A673 (cell line): Measurements from ENCODE around the gene CCM2L. TPM values are rescaled to one million over a fixed set of nuclear protein-coding genes. Genes with fewer than 3 reads are reported as not detected.

Experiments
- BruUV-seq: library from RNA; stranded (reverse); fragments of 400-500 nt; replicated peaks from 2 replicates; lab custom pipeline; 2021; lab: Mats Ljungman, UMichigan
- CTCF ChIA-PET: fragments of 300-600 bp; sonication (Branson Sonifier 250); formaldehyde crosslinking; loops from one replicate; lab custom pipeline; 2022; ENCODE audit warnings: antibody characterized with exemption; lab: Charles Lee
- POLR2A ChIA-PET: fragments of 300-600 bp; sonication (Branson Sonifier 250); formaldehyde crosslinking; loops from one replicate; lab custom pipeline; 2022; ENCODE audit warnings: antibody characterized with exemption; ENCODE audit not compliant: low non-redundant PET; lab: Charles Lee
- DNase-seq: peaks from one replicate; pipeline ENCODE4 v3.0.0-alpha.2; 2015; ENCODE audit warnings: low spot score
- H3K27ac ChIP-seq: fragments of 200-600 bp; sonication (generic); 2 replicates; pipeline ENCODE4 v1.5.1; 2016; ENCODE audit warnings: mixed run types, low read depth, mild to moderate bottlenecking, mixed read lengths, antibody characterized with exemption, low read length; ENCODE audit not compliant: poor library complexity, severe bottlenecking
- H3K27me3 ChIP-seq: fragments of 200-600 bp; sonication (generic); replicated peaks from 2 replicates; pipeline ENCODE4 v1.6.1; 2017; ENCODE audit warnings: mixed run types, low read depth, mild to moderate bottlenecking, mixed read lengths, antibody characterized with exemption, low read length; ENCODE audit not compliant: insufficient read depth, poor library complexity
- H3K36me3 ChIP-seq: fragments of 200-600 bp; sonication (generic); 2 replicates; pipeline ENCODE4 v1.6.1; 2016; ENCODE audit warnings: mixed run types, mild to moderate bottlenecking, mixed read lengths, antibody characterized with exemption, low read length; ENCODE audit not compliant: insufficient read depth, poor library complexity, severe bottlenecking
- H3K4me1 ChIP-seq: fragments of 200-600 bp; sonication (generic); 2 replicates; pipeline ENCODE4 v1.6.1; 2017; ENCODE audit warnings: mixed run types, mild to moderate bottlenecking, mixed read lengths, antibody characterized with exemption, low read length; ENCODE audit not compliant: insufficient read depth, poor library complexity, severe bottlenecking
- H3K4me3 ChIP-seq: fragments of 200-600 bp; sonication (generic); 2 replicates; pipeline ENCODE4 v1.5.1; 2016; ENCODE audit warnings: low read depth, mixed run types, mild to moderate bottlenecking, mixed read lengths, low read length; ENCODE audit not compliant: poor library complexity, severe bottlenecking
- H3K9me3 ChIP-seq: fragments of 200-600 bp; sonication (generic); 2 replicates; pipeline ENCODE4 v1.6.1; 2016; ENCODE audit warnings: mixed run types, low read depth, mild to moderate bottlenecking, mixed read lengths, antibody characterized with exemption, low read length; ENCODE audit not compliant: poor library complexity, severe bottlenecking
- EZH2 ChIP-seq: fragments of 200-600 bp; sonication (generic); IDR thresholded peaks from 2 replicates; pipeline ENCODE4 v1.6.1; 2017; ENCODE audit warnings: borderline replicate concordance, low read depth, mild to moderate bottlenecking, mixed read lengths, antibody characterized with exemption, low read length; ENCODE audit not compliant: poor library complexity, severe bottlenecking
- intact Hi-C: fragments of 100-400 bp; cut with micrococcal nuclease; formaldehyde crosslinking; loops from one replicate; pipeline ENCODE4 v1.10.0; 2022; ENCODE audit not compliant: unreplicated experiment
- total RNA-seq: library from RNA; stranded (reverse); gene quantifications from 2 replicates; pipeline ENCODE4 v1.2.3, GENCODE V29; 2021
- TF ChIP-seq, protein P1 (sequence below): fragments of 300-800, 200-600 bp; sonication (generic); conservative IDR thresholded peaks from 2 replicates; pipeline ENCODE4 v1.5.1; 2017; ENCODE audit warnings: low read depth, mild to moderate bottlenecking, antibody characterized with exemption, low read length, moderate library complexity, mixed read lengths

The CCM2L gene
- total RNA-seq, 1 experiment from 2014 or later: not detected

DNA sequence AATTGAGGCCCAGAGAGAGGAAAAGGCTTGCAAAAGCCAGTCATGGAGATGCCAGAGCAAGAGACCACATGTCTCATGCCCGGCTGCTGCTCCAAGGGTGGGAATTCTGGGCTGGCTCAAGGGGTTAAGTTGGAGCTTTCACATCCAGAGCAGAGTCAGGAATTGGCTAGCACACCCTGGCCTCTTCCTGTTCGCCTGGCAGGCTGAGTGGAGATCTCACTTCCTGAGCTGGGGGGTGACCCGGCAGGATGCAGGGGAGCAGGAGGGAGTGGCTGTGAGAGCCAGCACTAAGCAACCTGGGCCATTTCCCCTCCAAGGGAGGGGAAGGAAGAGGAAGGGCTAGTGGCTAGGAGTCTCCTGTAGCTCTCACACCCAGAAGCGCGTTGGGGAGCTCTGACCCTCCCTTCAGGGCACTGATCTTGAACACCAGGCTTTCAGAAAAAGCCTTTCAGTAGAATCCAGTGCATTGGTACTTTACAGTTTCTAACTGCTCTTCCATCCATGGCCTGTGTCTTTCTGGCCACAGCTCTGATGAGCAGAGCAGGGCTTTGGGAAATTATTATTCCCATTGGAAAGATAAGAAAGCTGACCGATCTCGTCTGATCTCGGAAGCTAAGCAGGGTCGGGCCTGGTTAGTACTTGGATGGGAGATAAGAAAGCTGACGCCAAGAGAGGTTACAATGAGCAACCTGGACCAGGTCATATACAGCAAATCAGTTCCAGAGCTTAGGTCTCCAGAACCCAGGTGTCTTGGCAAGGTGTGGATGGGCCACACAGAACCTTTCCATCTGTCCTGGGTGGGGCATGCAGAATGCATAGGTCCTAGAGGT is 2.2 kb upstream of the CCM2L start:
- intact Hi-C loops: no loop called here
- BruUV-seq: no TSS peak
- ChIA-PET POLR2A (no interaction called here), CTCF (interaction anchor here (0.5 kb wide), 1 partner anchor 84 kb away, joined by 3 read pairs; no protein-coding TSS in a partner anchor)
- no peaks in the 10 kb centered on the region for H3K36me3 ChIP-seq
- no peaks in the 10 kb centered on the region for H3K27me3 ChIP-seq
- peaks cover 5% of the 10 kb centered on the region for H3K4me1 ChIP-seq
- H3K9me3 ChIP-seq: no peaks in the 10 kb centered on the region
- TF ChIP-seq EZH2: no peak
- TF ChIP-seq, protein P1, sequence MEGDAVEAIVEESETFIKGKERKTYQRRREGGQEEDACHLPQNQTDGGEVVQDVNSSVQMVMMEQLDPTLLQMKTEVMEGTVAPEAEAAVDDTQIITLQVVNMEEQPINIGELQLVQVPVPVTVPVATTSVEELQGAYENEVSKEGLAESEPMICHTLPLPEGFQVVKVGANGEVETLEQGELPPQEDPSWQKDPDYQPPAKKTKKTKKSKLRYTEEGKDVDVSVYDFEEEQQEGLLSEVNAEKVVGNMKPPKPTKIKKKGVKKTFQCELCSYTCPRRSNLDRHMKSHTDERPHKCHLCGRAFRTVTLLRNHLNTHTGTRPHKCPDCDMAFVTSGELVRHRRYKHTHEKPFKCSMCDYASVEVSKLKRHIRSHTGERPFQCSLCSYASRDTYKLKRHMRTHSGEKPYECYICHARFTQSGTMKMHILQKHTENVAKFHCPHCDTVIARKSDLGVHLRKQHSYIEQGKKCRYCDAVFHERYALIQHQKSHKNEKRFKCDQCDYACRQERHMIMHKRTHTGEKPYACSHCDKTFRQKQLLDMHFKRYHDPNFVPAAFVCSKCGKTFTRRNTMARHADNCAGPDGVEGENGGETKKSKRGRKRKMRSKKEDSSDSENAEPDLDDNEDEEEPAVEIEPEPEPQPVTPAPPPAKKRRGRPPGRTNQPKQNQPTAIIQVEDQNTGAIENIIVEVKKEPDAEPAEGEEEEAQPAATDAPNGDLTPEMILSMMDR: no peak
- H3K27ac ChIP-seq: no peak overlapping the region
- no peak for DNase-seq
- H3K4me3 ChIP-seq: no peak overlapping the region

GRCh38 chr20:32009564-32009963 is 674 bp upstream of the CCM2L start:
- ChIA-PET CTCF (no interaction called here), POLR2A (interaction anchor here (0.7 kb wide), 1 partner anchor 57 kb away, joined by 3 read pairs; no protein-coding TSS in a partner anchor)
- Histone ChIP-seq H3K4me3 (no peak overlapping the region), H3K36me3 (no peaks in the 10 kb centered on the region), H3K4me1 (peaks cover 5% of the 10 kb centered on the region), H3K27me3 (no peaks in the 10 kb centered on the region), H3K27ac (no peak overlapping the region), H3K9me3 (no peaks in the 10 kb centered on the region)
- intact Hi-C loops: no loop called here
- TF ChIP-seq, protein P1: no peak
- TF ChIP-seq EZH2: no peak
- no TSS peak for BruUV-seq
- DNase-seq: no peak

- no peak for DNase-seq
- intact Hi-C loops: no loop called here
- Histone ChIP-seq H3K4me1 (peaks cover 5% of the 10 kb centered on the region), H3K4me3 (no peak overlapping the region), H3K9me3 (no peaks in the 10 kb centered on the region), H3K27me3 (no peaks in the 10 kb centered on the region), H3K36me3 (no peaks in the 10 kb centered on the region), H3K27ac (no peak overlapping the region)
- CTCF ChIA-PET: no interaction called here
- POLR2A ChIA-PET: no interaction called here
- no TSS peak for BruUV-seq
- TF ChIP-seq EZH2: no peak
- TF ChIP-seq, protein P1: no peak
Observed at GRCh38 chr20:32010666-32011065, 428 bp downstream of the CCM2L start.
